ENCODE measurements around the gene MYORG.

MYORG gene

GRCh38 chr9:34332076-34332964 lies 44.4 kb downstream of the MYORG start:
- DNase-seq (ENCODE audit: low read depth) = no peak

DNA sequence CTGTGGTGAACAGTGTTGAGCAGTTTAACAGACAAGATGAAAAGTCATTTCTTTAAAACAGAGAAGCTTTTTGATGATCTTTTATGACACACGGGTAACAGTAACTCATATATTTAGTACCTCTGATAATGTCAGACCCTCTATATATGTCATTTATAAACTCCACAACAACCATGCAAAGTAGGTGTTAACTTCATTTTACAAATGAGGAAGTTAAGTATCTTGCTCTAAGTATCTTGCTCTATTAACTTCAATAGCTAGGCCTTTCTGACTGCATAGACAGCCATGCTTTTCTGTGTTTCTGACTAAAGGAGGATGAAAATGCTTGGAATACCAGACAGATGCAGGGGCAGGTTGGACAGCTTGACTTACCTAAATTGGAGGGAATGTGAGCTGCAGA lies 45.5 kb downstream of the MYORG start:
- DNase-seq (ENCODE audit: low read depth) = no peak

DNA sequence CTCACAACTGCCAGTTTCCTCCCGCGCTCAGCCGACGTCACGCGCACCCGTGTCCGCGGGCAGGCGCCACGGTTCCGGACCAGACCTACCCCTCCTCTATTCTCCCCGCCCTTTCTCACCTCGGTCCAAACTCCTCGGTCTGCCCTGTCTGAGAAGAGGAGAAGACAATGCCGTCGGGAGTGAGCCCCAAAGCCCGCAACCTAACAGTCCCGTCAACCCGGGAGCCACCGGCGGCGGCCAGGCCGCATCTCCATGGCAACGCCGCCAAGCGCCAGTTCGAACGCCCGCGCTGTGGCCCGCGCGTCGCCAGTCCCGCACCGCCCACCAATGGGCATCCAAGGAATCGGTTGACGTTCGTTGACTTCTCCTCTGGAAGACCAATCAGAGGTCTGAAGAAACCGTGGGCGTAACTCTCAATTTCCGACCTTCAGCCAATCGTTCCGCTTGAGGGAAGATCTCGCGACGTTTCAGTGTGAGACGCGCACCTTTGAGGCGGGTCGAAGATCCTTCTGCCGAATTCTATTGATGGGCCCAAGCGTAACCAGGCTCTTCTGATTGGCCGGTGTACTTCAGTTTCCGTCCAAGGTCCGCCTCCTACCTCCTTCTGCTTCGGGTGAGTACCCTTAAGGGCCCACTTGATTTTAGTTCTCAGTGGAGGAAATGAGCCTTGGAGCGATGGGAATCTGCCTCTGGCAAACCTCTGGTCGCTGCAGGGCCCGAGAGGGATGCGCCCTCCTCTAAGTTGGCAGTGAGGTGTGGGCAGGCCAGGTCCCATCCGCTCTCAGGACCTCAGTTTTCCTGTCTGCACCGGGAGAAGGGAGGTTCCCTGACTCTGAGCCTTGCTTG lies 47.5 kb downstream of the MYORG start, which contains the start of the genes KIF24 and NUDT2:
Gene KIF24 (minus strand): TSS at position 282 of the 846 bp plus-strand sequence. CDS start 17,922 bp downstream, outside the sequence.
Gene NUDT2 (plus strand): TSS at position 583 of the 846 bp plus-strand sequence. CDS start 9,471 bp downstream, outside the sequence.
- peak; percentile 100 for DNase-seq (ENCODE audit: low read depth)

- DNase-seq (ENCODE audit: low read depth) = no peak
These were observed 48.2 kb downstream of the MYORG start for GRCh38 chr9:34328500-34328986.

DNA sequence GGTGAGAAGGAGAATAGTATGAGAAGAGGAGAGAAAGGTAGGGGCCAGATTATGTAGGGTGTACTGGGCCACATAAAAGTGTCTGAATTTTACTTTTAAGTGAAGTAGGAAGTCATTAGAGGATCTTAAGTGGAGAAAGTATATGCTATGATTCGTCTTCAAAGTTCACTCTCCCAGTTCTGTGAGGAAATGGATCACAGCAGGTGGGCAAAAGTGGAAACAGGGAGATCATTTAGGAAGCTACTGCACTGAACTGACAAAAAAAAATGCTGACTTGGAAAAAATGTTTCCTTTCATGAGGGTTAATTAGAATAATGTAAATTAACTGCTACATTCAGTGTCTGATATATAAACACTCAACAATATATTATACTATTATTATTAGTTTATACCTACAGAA lies 50.0 kb downstream of the MYORG start:
- no peak for DNase-seq (ENCODE audit: low read depth)

- DNase-seq (ENCODE audit: low read depth) = no peak
These were observed 53.7 kb downstream of the MYORG start for GRCh38 chr9:34322899-34323591.

- DNase-seq (ENCODE audit: low read depth) = no peak
These were observed 55.2 kb downstream of the MYORG start for GRCh38 chr9:34321451-34321850.

DNA sequence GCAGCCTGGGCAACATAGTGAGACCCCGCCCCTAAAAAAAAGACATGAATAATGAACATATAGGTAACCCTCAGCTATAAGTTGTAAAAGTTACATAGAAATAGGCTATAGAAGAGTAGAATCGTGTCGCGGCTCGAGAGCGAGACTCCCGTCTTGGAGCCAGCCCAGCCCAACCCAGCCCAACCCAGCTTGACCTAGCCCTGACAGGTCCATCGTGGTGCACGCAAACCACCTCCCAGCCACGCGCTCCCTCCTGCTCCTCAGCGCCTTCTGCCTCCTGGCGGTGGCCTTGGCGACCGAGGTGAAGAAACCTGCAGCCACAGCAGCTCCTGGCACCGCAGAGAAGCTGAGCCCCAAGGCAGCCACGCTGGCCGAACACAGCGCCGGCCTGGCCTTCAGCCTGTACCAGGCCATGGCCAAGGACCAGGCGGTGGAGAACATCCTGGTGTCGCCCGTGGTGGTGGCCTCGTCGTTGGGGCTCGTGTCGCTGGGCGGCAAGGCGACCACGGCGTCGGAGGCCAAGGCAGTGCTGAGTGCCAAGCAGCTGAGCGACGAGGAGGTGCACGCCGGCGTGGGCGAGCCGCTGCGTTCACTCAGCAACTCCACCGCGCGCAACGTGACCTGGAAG lies 58.4 kb downstream of the MYORG start:
- no peak for DNase-seq (ENCODE audit: low read depth)

DNA sequence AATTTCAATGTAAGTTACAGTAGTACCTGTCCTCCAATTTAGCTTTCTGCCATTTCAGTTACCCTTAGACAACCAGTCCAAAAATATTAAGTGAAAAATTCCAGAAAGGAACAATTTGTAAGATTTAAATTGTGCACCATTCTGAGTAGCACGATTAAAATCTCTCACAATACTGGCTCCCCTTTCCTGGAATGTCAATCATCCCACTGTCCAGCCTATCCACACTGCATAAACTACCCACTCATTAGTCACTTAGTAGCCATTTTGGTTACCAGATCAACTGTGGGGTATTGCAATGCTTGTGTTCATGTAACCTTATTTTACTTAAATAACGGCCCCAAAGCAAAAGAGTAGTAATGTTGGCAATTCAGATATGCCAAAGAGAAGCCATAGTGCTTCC lies 59.3 kb downstream of the MYORG start:
- DNase-seq (ENCODE audit: low read depth) = no peak

Measured in HS-27A (cell line).